GDM1 (cell line): Measurements from ENCODE around the gene POLR3GL.

ENCODE experiments used
- DNase-seq: peaks from one replicate; lab custom pipeline; 2025; lab: John Stamatoyannopoulos, UW

The POLR3GL gene

DNA sequence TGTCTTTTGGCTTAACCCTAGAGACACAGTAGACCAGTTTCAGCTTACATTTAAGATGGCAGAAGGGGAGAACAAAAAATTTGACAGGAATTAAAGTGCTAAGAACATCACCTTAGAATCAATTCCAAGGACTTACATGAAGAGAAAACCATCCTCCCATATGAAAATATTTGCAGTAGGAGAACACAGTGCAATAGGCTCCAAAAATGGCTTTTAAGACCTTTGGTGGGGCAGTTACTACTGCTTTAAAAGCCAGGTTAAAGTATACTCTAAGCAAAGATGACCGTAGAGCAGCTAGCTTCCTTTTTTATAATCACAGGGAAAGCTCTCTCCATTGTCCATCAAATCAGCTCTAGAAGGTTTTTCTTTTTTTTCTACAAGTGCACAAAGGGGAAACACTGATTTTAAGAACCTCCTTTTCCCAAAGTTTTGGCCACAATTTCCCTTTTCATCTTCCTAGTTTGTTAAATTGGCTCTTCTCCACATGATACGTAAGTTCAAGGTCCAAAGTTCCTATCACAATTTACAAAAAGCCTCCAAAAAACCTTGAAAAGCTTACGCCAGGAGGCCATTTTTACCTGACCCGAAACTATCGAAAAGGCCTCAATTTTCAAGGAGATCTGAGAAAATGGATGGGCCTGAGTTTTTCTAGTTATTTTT is 28.6 kb downstream of the POLR3GL start:
- DNase-seq: no peak

DNA sequence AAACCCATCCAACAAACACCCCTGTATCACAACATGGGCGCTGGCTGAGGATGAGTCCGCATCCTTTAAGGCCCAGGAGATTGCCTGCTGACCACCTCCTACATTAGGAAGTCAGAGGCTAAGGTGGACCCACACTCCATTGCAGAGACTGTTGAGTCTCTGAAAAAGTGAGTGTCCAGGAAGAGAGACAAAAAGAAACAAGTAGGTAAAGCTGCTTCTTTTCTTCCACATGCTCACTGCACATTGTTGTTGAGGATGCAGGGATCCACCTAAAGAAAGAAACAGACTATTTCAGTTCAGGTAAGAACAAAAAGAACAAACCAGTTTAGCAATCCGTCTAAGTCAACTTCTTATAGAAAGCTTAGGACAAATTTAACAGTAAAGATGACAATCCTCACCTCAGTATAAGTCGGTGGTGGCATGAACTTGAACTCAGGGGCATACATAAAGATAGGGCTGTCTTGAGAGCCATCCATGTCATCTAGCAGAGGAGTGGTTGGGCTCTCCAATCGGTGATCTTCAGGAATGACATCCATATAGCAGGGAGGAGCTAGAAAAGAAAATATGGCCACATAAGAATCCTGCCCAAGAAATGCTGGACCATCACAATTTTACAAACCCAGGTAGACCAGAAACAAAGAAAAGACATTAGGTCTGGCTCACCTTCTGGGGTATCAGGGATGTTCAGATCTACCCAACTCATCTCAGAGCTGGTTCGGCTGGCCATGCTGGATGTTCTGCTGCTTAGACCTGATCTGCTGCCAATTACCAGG is 29.3 kb downstream of the POLR3GL start:
- no peak for DNase-seq

DNA sequence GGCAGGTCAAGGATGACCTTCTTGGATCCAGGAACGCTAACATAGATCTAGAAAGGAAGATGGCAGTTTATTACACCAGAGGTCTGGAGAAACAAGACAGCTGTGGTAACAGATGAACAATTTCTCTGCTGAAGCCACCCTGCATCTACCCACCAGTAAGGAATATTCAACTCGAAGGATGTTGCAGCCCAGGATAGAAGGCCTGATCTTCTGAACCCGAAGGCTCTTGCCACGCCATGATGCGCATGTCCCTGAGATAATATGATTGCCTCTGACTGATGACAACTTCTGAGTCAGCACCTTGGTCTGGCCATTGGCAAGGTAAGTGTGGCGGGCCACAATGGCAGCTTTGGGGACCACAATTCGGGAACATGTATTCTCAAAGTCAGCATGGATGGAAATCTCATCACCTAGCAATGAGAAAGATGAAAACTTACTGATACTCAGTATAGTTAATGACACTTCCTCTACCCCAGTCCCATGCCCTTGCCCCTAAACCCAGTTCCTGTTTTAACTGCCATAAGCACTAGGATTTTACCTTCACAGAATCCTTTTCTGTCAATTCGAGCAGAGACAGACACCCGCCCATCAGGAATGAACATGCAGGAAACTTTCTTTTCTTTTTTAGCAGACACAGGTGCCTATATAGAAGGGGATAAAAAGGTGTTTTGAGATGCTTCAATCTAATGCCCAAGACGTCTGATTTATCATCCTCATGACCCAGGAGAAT is 30.1 kb downstream of the POLR3GL start:
- DNase-seq: no peak

DNA sequence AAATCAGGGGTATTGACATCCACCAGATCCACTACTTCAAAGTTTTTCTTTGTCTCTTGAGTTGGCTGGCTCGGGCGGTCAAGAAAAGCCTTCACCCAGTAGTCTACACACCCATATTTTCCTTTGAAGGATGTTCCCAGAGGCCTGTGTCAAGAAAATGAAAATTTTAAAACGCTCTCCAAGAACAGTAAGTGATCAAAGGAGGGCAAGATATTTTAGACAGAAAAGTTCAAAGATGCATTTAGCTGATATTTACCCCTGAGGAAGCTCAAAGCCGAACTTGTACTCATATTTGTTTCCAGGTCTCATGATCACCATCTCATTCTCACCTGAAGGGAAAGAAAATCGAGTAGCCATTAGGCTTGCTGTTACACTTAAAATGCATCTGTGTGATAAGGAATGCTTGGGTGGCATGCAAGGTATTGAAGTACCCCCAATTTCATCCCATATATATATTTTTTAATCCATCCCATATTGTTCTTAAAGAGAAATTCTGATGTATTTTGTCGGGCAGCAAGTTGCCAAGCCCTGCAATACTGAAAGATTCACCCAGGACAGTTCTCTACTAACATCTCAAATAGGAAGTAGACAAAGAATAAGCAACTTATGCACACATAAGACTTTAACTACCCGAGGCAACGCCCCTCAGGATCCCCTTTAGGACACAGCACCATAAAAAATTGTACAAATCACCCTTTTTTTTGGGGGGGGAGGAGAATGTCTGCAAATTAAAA is 30.8 kb downstream of the POLR3GL start:
- no peak for DNase-seq

DNA sequence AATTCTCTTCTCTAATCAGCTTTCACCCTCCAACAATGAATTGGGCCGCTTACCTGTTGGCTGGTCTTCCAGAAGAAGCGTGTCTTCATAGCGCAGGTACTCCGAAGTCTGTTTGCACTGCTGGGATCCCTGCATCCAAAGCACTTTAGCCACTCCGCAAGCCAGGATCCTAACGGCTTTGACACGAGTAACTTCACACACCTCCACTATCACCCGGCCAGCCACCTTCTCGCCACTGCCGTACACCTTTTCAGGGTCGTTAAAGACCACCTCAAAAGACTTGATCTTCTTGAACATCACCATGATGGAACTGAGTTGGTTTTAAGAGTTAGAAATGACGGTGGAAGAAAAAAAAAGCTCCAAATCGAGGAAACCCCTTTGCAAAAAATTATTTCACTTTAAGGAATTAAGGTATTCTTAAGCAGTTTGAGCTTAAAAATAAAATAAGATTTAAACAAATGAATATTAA is 31.5 kb downstream of the POLR3GL start:
- no peak for DNase-seq

DNA sequence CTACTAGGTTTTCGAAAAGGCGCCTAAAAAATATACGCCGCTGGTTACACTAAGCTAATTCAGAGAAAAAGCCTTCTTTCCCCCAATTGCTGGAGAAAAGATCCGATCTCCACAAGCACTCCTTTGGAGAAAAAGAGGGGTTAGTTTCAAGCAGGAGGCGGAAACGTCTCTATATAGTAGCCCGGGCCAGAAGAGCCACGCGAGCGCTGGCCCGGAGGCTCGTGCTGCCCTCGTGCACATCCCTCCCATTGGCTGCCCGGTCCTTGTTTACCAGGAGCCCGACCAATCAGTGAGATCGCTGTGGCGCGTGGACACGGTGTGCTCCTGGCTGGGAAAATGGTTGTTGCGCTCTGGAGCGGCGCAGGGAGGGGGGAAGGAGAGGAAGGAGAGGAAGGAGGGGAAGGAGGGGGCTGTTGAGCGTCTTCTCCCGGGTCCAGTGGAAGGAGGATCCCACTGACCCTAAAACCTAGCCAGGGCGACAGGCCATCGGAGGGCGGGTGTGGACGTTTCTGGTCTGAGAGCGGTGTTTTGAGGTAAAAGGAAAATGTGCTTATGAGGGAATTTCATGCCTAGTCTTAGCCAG is 32.0 kb downstream of the POLR3GL start, which contains the start of gene TXNIP:
TSS of gene TXNIP (minus strand) at position 147 of the 583 bp plus-strand sequence. CDS start 313 bp downstream, outside the sequence.
- peak; percentile 98 for DNase-seq

DNA sequence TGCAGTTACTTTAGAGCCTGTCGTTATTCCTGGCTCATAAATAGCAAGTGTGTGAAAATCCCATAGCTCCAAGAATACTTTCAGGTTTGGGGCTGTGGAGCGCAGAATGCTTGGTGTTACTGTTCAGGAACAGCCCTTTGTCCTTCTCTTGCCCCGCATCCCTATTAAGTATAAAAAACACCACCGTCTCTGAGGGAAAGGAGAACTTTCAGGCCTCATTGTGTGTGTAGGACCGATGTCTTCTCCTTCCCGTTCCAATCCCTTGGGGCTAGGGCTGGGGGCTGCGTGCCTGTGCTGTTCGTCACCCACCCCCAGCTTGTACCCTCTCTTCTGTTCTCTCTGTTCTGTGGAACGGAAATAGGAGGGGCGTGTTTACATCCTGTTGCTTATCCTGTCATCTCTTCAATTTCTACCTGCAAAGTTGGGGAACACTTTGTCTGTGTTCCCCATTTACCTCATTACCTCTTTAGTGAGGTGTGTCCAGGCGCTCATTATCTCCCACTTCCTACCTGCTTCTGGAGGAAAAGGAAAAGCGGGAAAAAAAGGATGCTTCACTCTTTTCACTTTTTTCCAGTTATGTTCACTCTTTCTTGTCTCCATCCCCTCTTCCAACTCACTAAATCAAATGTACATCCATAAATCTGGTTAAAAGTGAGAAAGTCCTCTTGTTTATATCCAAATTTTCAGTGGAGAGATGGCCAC is 32.7 kb downstream of the POLR3GL start:
- DNase-seq: no peak

DNA sequence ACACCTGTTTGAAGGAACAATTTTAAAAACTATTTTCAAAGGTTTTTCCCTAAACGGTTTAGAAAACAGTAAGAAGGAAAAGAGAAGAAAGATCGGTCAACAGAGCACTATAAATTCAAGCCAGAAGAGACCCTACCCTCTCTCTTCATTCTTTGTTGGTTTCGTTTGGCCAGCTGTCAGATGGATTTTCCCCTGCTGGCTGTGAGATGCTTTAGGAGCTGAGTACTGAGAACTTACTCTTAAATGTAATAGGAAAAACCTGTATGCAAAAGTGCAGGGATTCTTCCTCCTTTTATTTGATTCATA is 33.2 kb downstream of the POLR3GL start:
- no peak for DNase-seq

DNA sequence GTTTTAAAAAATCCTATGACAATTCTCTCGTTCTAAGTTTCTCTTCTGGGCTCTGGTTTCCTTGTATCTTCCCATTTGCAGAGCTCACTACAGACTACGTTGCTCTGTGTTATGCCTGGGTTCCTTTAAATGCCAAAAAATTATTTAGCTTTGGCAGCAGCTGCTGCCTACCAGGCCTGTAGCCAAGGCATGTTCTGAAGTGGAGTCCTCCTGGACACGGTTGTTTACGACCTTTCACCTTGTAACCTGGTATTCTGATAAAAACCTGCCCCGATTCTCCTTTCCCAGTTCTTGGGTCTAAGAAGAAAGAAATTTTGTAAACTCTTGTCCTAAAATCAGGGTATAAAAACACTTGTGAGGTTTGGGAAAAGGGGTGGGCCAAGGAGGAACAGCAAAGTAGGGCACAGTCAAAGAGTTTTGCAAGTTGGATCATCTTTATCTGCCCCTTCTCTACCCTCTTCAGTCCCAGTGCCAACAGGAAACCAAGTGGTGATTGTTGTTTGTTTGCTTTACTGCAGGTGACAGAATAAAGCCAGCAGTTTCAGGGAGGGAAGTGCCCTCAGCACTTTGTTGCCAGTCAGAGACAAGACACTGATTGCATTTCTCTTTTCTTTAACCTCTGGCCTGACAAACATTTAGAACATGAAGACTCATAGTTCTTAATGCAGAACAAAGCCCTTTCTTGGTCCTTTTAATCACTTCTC is 35.0 kb downstream of the POLR3GL start:
- no peak for DNase-seq

DNA sequence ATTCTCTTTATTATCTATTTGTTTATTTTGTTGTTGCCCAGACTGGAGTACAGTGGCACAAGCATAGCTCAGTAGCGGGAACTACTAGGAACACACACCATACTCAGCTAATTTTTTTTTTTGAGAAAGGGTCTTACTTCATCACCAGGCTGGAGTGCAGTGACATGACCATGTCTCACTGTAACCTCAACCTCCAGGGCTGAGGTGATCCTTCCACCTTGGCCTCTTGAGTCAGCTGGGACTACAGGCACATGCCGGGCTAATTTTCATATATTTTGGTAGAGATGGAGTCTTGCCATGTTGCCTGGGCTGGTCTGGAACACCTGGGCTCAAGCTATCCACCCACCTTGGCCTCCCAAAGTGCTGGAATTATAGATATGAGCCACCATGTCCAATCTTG is 37.2 kb downstream of the POLR3GL start:
- DNase-seq: no peak

DNA sequence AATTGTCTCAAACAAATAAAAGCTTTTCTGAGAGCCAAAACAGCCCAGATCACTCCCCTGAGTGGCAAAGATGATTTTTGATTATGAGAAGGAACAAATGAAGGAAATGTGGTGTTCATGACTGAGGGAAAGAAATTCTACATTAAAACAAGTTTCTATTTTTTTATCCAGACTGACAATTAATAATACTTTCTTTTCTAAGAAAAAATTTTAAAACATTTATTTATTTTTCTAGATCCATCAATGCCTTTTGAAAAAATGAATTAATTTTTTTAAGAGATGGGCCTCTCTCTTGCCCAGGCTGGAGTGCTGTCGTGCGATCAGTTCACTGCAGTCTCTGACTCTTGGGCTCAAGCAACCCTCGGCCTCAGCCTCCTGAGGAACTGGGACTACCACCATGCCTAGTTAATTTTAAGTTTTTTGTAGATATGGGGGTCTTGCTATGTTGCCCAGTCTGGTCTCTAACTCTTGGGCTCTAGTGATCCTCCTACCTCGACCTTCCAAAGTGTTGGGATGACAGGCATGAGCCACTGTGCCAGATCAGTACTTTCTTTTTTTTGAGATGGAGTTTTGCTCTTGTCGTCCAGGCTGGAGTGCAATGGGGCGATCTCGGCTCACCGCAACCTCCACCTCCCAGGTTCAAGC is 43.1 kb downstream of the POLR3GL start:
- DNase-seq: no peak

DNA sequence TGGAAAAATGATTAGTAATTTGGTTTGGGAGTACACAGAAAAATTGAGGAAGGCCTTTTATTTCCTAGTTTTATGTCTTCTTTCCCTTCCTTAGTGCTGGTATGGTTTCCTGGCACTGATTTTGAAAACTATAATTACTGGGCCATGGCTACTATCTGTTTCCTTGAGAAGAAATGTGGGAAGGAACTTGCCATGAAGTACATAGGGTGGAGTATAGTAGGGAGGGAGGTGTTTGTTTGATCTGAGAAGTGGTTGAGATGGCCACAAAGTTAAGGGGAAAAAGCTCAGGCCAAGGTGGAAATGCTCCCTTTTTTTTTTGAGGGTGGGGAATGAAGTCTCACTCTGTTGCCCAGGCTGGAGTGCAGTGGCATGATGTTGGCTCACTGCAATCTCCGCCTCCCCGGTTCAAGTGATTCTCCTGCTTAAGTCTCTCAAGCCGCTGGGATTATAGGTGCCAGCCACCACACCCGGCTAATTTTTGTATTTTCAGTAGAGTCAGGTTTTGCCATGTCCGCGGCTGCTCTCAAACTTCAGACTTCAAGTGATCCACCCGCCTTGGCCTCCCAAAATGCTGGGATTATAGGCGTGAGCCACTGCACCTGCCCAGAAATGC is 45.7 kb downstream of the POLR3GL start:
- DNase-seq: no peak

DNA sequence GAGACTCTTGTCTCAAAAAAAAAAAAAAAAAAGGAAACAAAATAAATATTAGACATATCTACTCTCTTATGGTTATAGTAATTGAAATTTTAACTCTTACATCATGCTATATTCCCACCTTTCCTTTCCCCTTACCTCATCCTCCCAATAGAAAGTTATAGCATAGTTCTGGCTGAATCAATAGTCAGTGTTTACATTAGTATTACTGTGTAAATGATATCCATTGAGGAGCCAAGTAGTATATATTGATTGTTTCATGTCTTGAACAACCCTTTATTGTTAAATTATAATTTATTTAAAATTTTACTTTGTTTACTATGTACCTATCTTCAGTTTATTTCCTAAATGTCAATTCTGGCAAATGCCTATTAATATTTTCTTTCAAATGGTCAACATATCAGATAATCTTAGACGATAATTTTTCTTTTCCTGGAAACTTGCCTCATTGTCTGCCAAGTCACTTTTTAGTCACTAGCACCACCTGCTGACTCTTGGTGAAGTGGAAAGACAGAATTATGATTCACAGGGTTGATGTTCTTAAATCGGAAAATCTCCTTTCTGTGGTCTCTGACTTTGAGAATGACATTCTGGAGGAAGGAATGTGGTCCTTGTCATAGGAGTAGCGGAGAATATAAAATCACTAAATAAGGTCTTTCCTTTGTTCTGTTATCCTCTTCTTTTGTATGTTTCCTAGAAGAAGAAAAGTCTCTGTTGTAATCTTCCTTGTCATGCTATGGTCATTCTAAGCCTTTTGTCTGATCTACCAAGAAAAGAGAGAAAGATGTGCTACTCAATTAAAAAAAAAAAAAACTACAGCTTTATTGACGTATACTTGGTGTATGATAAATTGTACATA is 48.4 kb downstream of the POLR3GL start:
- peak; percentile 21 for DNase-seq

DNA sequence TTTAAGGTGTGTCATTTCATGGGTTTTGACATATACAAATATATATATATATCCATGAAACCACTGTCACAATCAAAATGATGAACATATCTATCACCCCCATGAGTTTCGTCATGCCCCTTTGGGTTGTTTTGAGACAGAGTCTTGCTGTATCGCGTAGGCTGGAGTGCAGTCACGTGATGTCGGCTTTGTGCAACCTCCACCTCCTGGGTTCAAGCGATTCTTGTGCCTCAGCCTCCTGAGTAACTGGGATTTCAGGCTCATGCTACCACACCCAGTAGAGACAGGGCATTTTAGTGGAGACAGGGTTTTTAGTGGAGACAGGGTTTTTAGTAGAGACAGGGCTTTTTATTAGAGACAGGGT is 49.1 kb downstream of the POLR3GL start:
- no peak for DNase-seq

DNA sequence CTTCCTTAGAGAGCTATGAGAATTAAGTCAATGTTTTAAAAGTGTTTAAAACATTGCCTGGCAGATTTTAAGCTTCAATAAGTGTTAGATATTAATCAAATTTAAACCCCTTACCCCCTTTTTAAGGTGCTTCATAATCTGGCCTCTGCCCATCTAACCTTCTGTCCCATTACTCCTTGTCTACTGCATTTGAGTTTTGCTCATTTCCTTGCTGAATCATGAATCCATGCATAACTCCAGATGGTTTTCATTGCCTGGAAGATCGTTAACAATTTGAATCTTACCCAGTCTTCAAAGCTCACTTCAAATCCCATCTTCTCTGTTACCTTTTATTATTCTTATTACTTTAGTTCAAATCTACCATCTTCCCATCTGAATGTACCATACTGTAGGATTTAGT is 52.4 kb downstream of the POLR3GL start:
- DNase-seq: no peak

DNA sequence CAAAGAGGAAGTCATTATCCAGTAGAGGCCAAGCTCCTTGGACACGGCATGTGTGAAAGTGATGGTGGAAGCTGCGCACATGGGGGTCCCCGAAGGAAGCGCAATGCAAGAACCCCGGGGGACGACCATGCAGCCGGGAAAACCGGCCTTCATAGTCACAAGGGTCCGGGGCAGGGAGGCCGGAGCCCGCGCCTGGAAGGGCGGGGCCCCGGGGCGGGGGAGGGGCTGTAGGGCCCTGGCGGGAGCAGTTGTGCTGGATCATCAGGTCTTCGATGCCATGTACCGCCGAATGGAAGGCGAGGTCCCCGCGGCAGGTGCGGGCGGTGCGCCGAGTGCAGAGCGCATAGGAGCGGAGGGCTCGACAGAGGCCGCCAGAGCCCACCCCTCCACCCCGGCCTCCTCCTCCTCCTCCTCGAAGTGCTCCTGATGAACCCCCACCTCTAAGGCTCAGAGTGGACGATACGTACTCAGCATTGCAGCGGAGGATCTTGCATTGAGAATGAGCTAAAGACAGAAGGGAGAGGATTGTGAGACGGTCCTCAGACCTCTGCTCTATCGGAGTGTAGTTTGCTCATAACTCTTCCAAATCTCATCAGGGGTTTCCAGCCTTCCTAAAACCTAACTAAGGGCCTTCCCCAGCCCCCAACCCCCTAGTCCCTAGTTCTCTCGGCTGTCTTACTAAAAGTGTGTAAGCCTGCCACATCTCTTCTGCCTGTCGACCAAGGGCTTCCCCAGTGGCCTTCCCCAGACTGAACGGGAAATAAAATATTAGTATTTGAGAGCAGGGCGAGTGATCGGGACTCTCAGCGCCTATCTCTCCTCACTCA is 55.0 kb downstream of the POLR3GL start:
- no peak for DNase-seq

DNA sequence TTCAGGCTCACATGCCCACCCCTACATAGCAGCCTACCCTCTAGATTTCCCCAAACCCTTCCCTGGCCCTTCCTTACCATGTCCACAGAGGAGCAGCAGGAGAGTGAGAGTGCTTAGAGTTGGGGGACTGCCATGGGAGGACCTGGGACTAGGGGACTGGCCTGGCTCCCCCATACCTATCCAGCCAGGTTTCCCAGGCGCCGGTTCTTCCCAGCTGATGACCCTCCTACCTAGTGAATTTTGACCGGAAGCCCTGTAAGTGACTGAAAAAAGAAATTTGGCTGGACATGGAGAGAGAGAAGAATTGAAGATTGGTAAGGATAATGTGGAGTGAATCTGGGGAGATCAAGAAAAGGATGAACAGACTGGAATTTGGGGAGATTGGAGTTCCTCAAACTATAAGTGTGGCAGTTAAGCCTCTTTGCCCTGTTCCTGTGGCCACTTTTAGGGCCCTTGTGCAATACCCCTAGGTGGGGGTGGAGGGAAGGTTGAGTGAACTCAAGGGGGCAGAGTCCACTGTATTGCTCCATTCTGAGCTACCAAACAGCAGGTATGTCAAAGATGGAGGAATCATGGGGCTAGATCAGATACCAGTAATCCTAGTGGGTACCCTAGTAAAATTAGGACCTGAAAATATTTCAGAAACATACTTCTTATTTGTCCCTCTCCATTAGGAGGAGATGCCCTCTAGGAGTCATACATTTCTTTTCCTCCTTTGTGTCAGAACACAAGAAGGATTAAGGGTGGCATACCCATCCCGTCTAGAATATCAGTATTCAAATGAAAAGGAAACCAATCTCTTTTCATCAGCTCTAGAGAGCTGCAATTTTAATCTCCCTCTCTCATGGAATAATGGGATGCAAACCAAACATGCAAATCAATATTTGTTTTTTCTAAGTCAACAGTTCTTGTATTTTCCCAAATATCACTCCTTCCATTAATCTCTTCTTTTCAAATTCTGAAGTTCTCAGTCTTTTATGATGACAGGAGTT is 55.9 kb downstream of the POLR3GL start:
- DNase-seq: no peak
